Pancreas (tissue), 10 donors: Measurements from ENCODE around the gene LYPD6B. TPM values are rescaled to one million over a fixed set of nuclear protein-coding genes. Genes with fewer than 3 reads are reported as not detected.

Experiments used
- ATAC-seq, 4 donors: fragments of 200-7000 bp; cut with Tn5 transposase; one replicate each; pipeline versions ENCODE4 v1.8.0 to v1.9.1; 2020; ENCODE audit warnings: mild to moderate bottlenecking in 4 of 4, moderate library complexity in 4 of 4
- DNase-seq, 6 donors: peaks; one replicate each; pipeline ENCODE4 v3.0.0-alpha.2; 2020
- FAIRE-seq: peaks from 2 replicates; lab custom pipeline; 2012; peaks lifted over from hg19 to GRCh38; lab: Jason Lieb, UNC
- H3K27ac ChIP-seq, 4 donors: fragments of 200-600 bp; sonication (generic); 1 replicate in 3 of 4; 2 replicates in 1 of 4; pipeline versions ENCODE4 v1.5.0 to v1.8.0; 2020
- H3K27me3 ChIP-seq, 4 donors: fragments of 200-600 bp; one replicate each; pipeline ENCODE4 v1.8.0; 2021
- H3K36me3 ChIP-seq, 3 donors: fragments of 200-600 bp; sonication (generic) in 1 of 3; one replicate each; pipeline versions ENCODE4 v1.5.0 to v1.8.0; 2020 to 2021
- H3K4me1 ChIP-seq, 3 donors: fragments of 200-600 bp; one replicate each; pipeline ENCODE4 v1.8.0; 2021
- H3K4me3 ChIP-seq, 4 donors: fragments of 200-600 bp; sonication (generic) in 2 of 4; one replicate each; pipeline versions ENCODE4 v1.5.0 to v1.8.0; 2020 to 2021
- H3K9me3 ChIP-seq, 4 donors: fragments of 200-600 bp; one replicate each; pipeline ENCODE4 v1.8.0; 2021
- WGBS, 2 donors: extraction: QIAGEN DNeasy Blood & Tissue Kit; methylation state at CpG; one replicate each; pipeline ENCODE4 v1.1.7; 2013; 5-methylcytosine and 5-hydroxymethylcytosine counted together
- intact Hi-C, 3 donors: fragments of 100-400 bp; cut with DNase I; formaldehyde crosslinking; loops; one replicate each; pipeline versions ENCODE4 v1.11.1 to v1.14.2; 2022
- polyA plus RNA-seq, 2 donors: library from polyadenylated mRNA; stranded (reverse); fragments of 200-250 nt; gene quantifications; one replicate each; pipeline ENCODE4 v1.2.3, GENCODE V29; 2013
- total RNA-seq, 6 donors: library from RNA; stranded (reverse); fragmentation: NEBNext Ultra II Directional in 4 of 6; extraction: Animal tissue kit (Norgen Biotek cat#: 25700) in 4 of 6; gene quantifications; one replicate each; pipeline versions ENCODE4 v1.2.1 to v1.2.4, GENCODE V29; 2021 to 2023
- TF ChIP-seq, protein P1 (sequence below), 4 donors: fragments of 200-600 bp; sonication (generic) in 3 of 4; IDR thresholded peaks; one replicate each; pipeline versions ENCODE4 v1.5.0 to v1.8.0; 2021; ENCODE audit warnings: antibody characterized with exemption in 4 of 4
- donor health status: healthy with polysubstance abuse.
- donor health status: DM: no; HTN: no; CAD: no; lungs with moderate emphysema.
- donor health status: DM: no; HTN: no; CAD: no.
- donor health status: control.
- donor health status: control.
- donor health status: Bipolar disorder and iron deficiency.
- donor health status: DM: yes; HTN: yes; CAD: no.
- donor health status: DM: no; HTN: no; CAD: no.
- donor health status: DM: no; HTN: no; CAD: no.
- donor health status: DM: yes; HTN: yes; CAD: no.

Gene LYPD6B
- total and polyA plus RNA-seq, 8 donors = 3.0 to 8.1 (median 4.6) TPM

DNA sequence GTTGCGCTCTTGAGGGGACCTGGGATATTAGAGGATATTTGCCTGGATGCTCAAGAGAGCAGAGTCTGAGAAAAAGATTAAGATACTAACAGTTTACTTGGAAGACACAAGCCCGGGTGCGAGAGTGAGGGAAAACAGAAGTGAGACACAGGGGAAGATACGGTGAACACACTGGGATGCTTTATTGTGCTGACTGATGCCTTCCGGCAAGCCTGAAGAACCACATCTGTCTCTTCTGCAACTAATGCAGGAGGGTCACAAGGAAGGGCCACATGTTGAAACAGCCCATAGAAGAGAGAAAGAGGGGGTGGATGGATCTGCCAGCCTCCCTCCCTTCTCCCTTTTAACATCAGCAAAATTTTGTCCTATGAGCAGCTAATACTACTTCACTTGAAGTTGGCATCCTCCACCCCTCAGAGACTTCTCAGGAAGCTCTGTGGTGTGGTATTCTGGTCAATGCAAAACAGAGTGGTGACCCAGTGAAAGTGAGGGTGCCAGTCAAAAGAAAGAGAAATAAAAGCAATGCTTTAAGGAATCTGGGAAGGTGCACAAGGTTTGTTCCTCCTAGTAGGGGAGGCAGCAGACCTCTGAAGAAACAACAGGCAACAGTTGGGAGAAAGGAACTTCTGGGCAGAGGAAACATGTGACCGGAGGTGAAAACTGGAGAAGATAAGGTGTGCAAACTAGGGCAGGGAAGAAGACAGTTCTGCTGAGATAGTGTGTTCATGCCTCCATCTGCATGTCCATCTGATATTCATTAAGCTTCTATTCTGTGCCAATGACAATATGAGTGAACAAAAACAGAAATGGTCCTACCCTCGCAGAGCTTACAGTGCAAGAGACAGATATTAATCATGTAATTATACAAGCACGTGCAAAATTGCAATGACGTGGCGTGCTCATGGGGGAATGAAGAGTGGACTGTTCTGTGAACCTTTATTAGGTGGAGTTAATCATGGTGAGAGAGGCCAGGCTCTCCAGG, 107.1 kb downstream of the LYPD6B start:
- ATAC-seq (no peak), FAIRE-seq (no peak), DNase-seq (no peak)
- no peaks in the 10 kb centered on the region for H3K36me3 ChIP-seq
- no peaks in the 10 kb centered on the region for H3K4me1 ChIP-seq
- TF ChIP-seq, protein P1, sequence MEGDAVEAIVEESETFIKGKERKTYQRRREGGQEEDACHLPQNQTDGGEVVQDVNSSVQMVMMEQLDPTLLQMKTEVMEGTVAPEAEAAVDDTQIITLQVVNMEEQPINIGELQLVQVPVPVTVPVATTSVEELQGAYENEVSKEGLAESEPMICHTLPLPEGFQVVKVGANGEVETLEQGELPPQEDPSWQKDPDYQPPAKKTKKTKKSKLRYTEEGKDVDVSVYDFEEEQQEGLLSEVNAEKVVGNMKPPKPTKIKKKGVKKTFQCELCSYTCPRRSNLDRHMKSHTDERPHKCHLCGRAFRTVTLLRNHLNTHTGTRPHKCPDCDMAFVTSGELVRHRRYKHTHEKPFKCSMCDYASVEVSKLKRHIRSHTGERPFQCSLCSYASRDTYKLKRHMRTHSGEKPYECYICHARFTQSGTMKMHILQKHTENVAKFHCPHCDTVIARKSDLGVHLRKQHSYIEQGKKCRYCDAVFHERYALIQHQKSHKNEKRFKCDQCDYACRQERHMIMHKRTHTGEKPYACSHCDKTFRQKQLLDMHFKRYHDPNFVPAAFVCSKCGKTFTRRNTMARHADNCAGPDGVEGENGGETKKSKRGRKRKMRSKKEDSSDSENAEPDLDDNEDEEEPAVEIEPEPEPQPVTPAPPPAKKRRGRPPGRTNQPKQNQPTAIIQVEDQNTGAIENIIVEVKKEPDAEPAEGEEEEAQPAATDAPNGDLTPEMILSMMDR (IDR thresholded peaks at IDR 0.05) = no peak
- H3K4me3 ChIP-seq = no peak overlapping the region
- 89% methylated on average over 10 of the region's 10 CpGs for WGBS, 2 donors
- no peaks in the 10 kb centered on the region for H3K27me3 ChIP-seq
- H3K9me3 ChIP-seq = no peaks in the 10 kb centered on the region
- intact Hi-C loops = no loop called here
- H3K27ac ChIP-seq = no peak overlapping the region

DNA sequence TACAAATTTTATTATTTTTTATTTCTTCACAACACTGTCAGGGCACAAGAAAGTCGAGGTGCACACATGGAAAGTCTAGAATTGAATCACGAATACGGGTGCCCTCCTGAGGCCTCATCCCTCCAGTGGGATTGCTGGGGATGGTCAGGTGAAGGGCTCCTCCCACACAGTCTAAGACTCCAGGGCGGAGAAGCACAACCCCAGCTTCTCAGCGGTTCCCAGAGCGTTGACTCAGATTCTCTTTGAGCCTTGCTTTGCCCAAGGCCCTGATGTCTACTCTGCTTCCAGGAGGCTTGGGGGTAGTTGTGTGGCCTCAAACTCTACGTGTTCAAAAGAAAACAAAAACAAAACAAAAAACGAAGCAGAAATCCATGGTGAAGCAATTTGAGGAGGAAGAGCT, 108.4 kb downstream of the LYPD6B start:
- 88 to 92% methylated on average over 8 of the region's 8 CpGs for WGBS, 2 donors
- no peaks in the 10 kb centered on the region for H3K27me3 ChIP-seq
- no peak overlapping the region for H3K27ac ChIP-seq
- intact Hi-C loops = no loop called here
- no peak for ATAC-seq
- no peak for DNase-seq
- no peak for FAIRE-seq
- no peaks in the 10 kb centered on the region for H3K36me3 ChIP-seq
- no peaks in the 10 kb centered on the region for H3K9me3 ChIP-seq
- no peak overlapping the region for H3K4me3 ChIP-seq
- no peaks in the 10 kb centered on the region for H3K4me1 ChIP-seq
- TF ChIP-seq, protein P1 (IDR thresholded peaks at IDR 0.05) = no peak

DNA sequence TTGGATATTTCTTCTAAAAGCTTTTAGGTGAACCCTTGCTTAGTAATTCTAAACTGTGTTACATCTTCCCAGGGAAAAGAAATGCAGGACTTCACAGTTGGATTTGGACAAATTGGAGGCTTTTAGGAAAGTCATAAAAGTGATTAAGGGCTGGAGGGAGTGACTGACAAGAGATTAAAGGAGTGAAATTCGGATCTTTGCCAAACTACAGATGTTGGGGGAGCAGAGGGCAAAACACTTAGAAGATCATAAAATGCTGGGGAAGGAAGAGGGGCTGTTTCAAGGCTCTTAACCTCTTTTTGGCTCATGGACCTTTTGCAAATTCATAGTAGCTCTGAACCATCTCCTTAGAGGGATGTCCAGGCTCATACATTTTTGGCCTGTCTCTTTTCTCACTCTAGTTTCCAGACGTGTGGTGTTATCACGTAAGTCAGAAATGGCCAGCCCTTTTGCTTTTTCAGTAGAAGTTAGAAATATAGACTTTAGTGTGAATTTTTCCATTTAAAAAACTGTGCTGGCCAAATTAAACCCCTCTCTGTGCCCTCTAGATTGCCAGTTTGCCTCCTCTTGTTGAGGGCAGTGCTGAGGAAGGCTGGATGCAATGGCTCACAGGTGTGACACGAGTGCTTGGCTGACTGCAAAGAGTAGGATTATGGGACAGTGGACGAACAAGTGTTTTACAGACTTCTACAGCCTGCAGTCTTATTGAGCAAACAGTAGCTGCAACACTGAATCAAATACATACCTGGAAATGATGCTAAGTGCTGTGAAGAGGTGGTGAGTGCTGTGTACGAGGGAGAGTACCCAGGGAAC, 109.9 kb downstream of the LYPD6B start:
- no peaks in the 10 kb centered on the region for H3K9me3 ChIP-seq
- H3K27ac ChIP-seq = no peak overlapping the region
- ATAC-seq = no peak
- H3K36me3 ChIP-seq = no peaks in the 10 kb centered on the region
- intact Hi-C loops = no loop called here
- no peaks in the 10 kb centered on the region for H3K4me1 ChIP-seq
- DNase-seq = no peak
- no peak overlapping the region for H3K4me3 ChIP-seq
- WGBS, 2 donors = 64 to 69% methylated on average over 6 of the region's 6 CpGs
- TF ChIP-seq, protein P1 (IDR thresholded peaks at IDR 0.05) = no peak
- no peak for FAIRE-seq
- no peaks in the 10 kb centered on the region for H3K27me3 ChIP-seq

GRCh38 chr2:149149007-149149297, 110.5 kb downstream of the LYPD6B start:
- ATAC-seq (no peak), DNase-seq (no peak), FAIRE-seq (no peak)
- Histone ChIP-seq H3K27ac (no peak overlapping the region), H3K36me3 (no peaks in the 10 kb centered on the region), H3K4me3 (no peak overlapping the region), H3K27me3 (no peaks in the 10 kb centered on the region), H3K9me3 (no peaks in the 10 kb centered on the region), H3K4me1 (no peaks in the 10 kb centered on the region)
- intact Hi-C loops = no loop called here
- TF ChIP-seq, protein P1 (IDR thresholded peaks at IDR 0.05) = no peak
- WGBS, 2 donors = 96 to 97% methylated on average over 4 of the region's 4 CpGs
